Mesendoderm (in vitro differentiated cells): ENCODE measurements around the gene GJD4.

Source experiments
- DNase-seq: peaks from one replicate; pipeline ENCODE4 v3.0.0; 2013
- H2AK5ac ChIP-seq: 2 replicates; pipeline ENCODE4 v1.6.1; 2013; ENCODE audit warnings: low read length, inconsistent platforms
- H2BK120ac ChIP-seq: 2 replicates; pipeline ENCODE4 v1.6.1; 2013; ENCODE audit warnings: low read depth, mild to moderate bottlenecking, low read length, moderate library complexity, mixed read lengths
- H2BK15ac ChIP-seq: replicated peaks from 2 replicates; pipeline ENCODE4 v1.6.1; 2013; ENCODE audit warnings: low read depth, mild to moderate bottlenecking, moderate library complexity
- H2BK5ac ChIP-seq: 2 replicates; pipeline ENCODE4 v1.6.1; 2013; ENCODE audit warnings: low read length, inconsistent platforms
- H3K18ac ChIP-seq: 2 replicates; pipeline ENCODE4 v1.6.1; 2013; ENCODE audit warnings: mild to moderate bottlenecking, low read length, mixed read lengths
- H3K23ac ChIP-seq: one replicate; pipeline ENCODE4 v1.6.1; 2013; ENCODE audit warnings: low read length
- H3K27ac ChIP-seq: 2 replicates; pipeline ENCODE4 v1.5.1; 2013; ENCODE audit warnings: low read depth, mild to moderate bottlenecking, inconsistent platforms, low read length, moderate library complexity
- H3K27me3 ChIP-seq: 2 replicates; pipeline ENCODE4 v1.6.1; 2013; ENCODE audit warnings: low read length, control low read depth, mild to moderate bottlenecking, inconsistent platforms; ENCODE audit not compliant: insufficient read depth, poor library complexity
- H3K36me3 ChIP-seq: 2 replicates; pipeline ENCODE4 v1.6.1; 2013; ENCODE audit warnings: low read length, inconsistent platforms; ENCODE audit not compliant: control insufficient read depth, insufficient read depth
- H3K4ac ChIP-seq: one replicate; pipeline ENCODE4 v1.6.1; 2013; ENCODE audit warnings: low read depth, mild to moderate bottlenecking, low read length, moderate library complexity
- H3K4me1 ChIP-seq: 2 replicates; pipeline ENCODE4 v1.6.1; 2013; ENCODE audit warnings: low read depth, low read length, inconsistent platforms; ENCODE audit not compliant: control insufficient read depth
- H3K4me2 ChIP-seq: 2 replicates; pipeline ENCODE4 v1.6.1; 2013; ENCODE audit warnings: low read length
- H3K4me3 ChIP-seq: 2 replicates; pipeline ENCODE4 v1.5.1; 2013; ENCODE audit warnings: mild to moderate bottlenecking, low read length
- H3K56ac ChIP-seq: one replicate; pipeline ENCODE4 v1.6.1; 2013; ENCODE audit warnings: low read length
- H3K79me1 ChIP-seq: 2 replicates; pipeline ENCODE4 v1.6.1; 2013; ENCODE audit warnings: low read length, inconsistent platforms
- H3K79me2 ChIP-seq: 2 replicates; pipeline ENCODE4 v1.6.1; 2013; ENCODE audit warnings: mild to moderate bottlenecking, low read length; ENCODE audit not compliant: control insufficient read depth, insufficient read depth
- H3K9ac ChIP-seq: 2 replicates; pipeline ENCODE4 v1.6.1; 2013; ENCODE audit warnings: low read length, inconsistent platforms
- H4K5ac ChIP-seq: one replicate; pipeline ENCODE4 v1.6.1; 2013; ENCODE audit warnings: low read length
- H4K8ac ChIP-seq: one replicate; pipeline ENCODE4 v1.6.1; 2013; ENCODE audit warnings: low read depth, mild to moderate bottlenecking, control low read depth, low read length, moderate library complexity
- WGBS: extraction: QIAGEN DNeasy Blood & Tissue Kit; methylation state at CpG from one replicate; pipeline ENCODE4 v1.1.7; 2013; ENCODE audit warnings: low lambda C conversion rate, missing lambda C conversion rate; ENCODE audit not compliant: insufficient coverage; ENCODE audit errors: extremely low coverage; 5-methylcytosine and 5-hydroxymethylcytosine counted together

Gene GJD4

GRCh38 chr10:35562427-35562826 is 42.7 kb upstream of the GJD4 start:
- Histone ChIP-seq H3K23ac (no peak overlapping the region), H3K4ac (no peak overlapping the region), H4K8ac (no peak overlapping the region), H3K27me3 (no peaks in the 10 kb centered on the region), H2BK120ac (no peak overlapping the region), H3K4me3 (no peak overlapping the region), H3K4me2 (no peak overlapping the region), H3K9ac (no peak overlapping the region), H3K79me1 (no peaks in the 10 kb centered on the region), H3K36me3 (peaks cover 2% of the 10 kb centered on the region), H3K79me2 (no peaks in the 10 kb centered on the region), H2AK5ac (no peak overlapping the region), H3K27ac (no peak overlapping the region), H3K18ac (no peak overlapping the region), H2BK5ac (no peak overlapping the region), H2BK15ac (no peak overlapping the region), H3K56ac (no peak overlapping the region), H4K5ac (no peak overlapping the region), H3K4me1 (no peaks in the 10 kb centered on the region)
- WGBS, result no CpG with 5 or more reads among the region's 1 CpG
- DNase-seq, result no peak

GRCh38 chr10:35563261-35563891 is 41.8 kb upstream of the GJD4 start:
- peak; percentile 78 for DNase-seq
- Histone ChIP-seq H2BK120ac (no peak overlapping the region), H3K27ac (no peak overlapping the region), H3K27me3 (no peaks in the 10 kb centered on the region), H3K4me1 (no peaks in the 10 kb centered on the region), H3K4me3 (no peak overlapping the region), H3K36me3 (peaks cover 2% of the 10 kb centered on the region), H4K5ac (no peak overlapping the region), H3K18ac (no peak overlapping the region), H3K4me2 (no peak overlapping the region), H2AK5ac (no peak overlapping the region), H3K79me2 (no peaks in the 10 kb centered on the region), H4K8ac (no peak overlapping the region), H3K4ac (no peak overlapping the region), H2BK15ac (no peak overlapping the region), H3K23ac (no peak overlapping the region), H2BK5ac (no peak overlapping the region), H3K56ac (no peak overlapping the region), H3K9ac (no peak overlapping the region), H3K79me1 (no peaks in the 10 kb centered on the region)
- no CpG with 5 or more reads among the region's 13 CpGs for WGBS

- DNase-seq, result no peak
Observed at GRCh38 chr10:35564341-35564968, 40.7 kb upstream of the GJD4 start.

GRCh38 chr10:35565602-35566081 is 39.5 kb upstream of the GJD4 start:
- Histone ChIP-seq H3K27me3 (no peaks in the 10 kb centered on the region), H3K4me1 (no peaks in the 10 kb centered on the region), H3K23ac (no peak overlapping the region), H3K9ac (no peak overlapping the region), H3K79me1 (no peaks in the 10 kb centered on the region), H3K79me2 (no peaks in the 10 kb centered on the region), H3K27ac (no peak overlapping the region), H3K36me3 (peaks cover 2% of the 10 kb centered on the region), H3K4me2 (no peak overlapping the region), H2BK120ac (no peak overlapping the region), H3K56ac (peak overlapping the region; percentile 25), H4K8ac (no peak overlapping the region), H2BK5ac (no peak overlapping the region), H2AK5ac (no peak overlapping the region), H3K4ac (no peak overlapping the region), H4K5ac (no peak overlapping the region), H3K18ac (no peak overlapping the region), H3K4me3 (no peak overlapping the region), H2BK15ac (no peak overlapping the region)
- WGBS, result no CpG with 5 or more reads among the region's 8 CpGs
- no peak for DNase-seq

More at GRCh38 chr10:35564341-35564968, 40.7 kb upstream of the GJD4 start:
- Histone ChIP-seq H4K8ac (no peak overlapping the region), H3K4ac (no peak overlapping the region), H3K79me2 (no peaks in the 10 kb centered on the region), H3K56ac (no peak overlapping the region), H2BK5ac (no peak overlapping the region), H3K18ac (no peak overlapping the region), H3K27ac (no peak overlapping the region), H3K4me1 (no peaks in the 10 kb centered on the region), H4K5ac (no peak overlapping the region), H3K4me3 (no peak overlapping the region), H2BK15ac (no peak overlapping the region), H2AK5ac (no peak overlapping the region), H3K4me2 (no peak overlapping the region), H2BK120ac (no peak overlapping the region), H3K36me3 (peaks cover 2% of the 10 kb centered on the region), H3K23ac (no peak overlapping the region), H3K79me1 (no peaks in the 10 kb centered on the region), H3K9ac (no peak overlapping the region), H3K27me3 (no peaks in the 10 kb centered on the region)
- WGBS, result no CpG with 5 or more reads among the region's 6 CpGs

GRCh38 chr10:35567951-35568350 is 37.2 kb upstream of the GJD4 start:
- no peak overlapping the region for H3K23ac ChIP-seq
- no peak overlapping the region for H2AK5ac ChIP-seq
- no peak overlapping the region for H3K56ac ChIP-seq
- no peak overlapping the region for H2BK120ac ChIP-seq
- no peak overlapping the region for H3K4me2 ChIP-seq
- H3K9ac ChIP-seq, result no peak overlapping the region
- no peaks in the 10 kb centered on the region for H3K27me3 ChIP-seq
- H3K4ac ChIP-seq, result no peak overlapping the region
- no peak overlapping the region for H4K8ac ChIP-seq
- no CpG with 5 or more reads among the region's 6 CpGs for WGBS
- no peak overlapping the region for H2BK15ac ChIP-seq
- no peaks in the 10 kb centered on the region for H3K79me1 ChIP-seq
- no peak overlapping the region for H3K27ac ChIP-seq
- H3K36me3 ChIP-seq, result peaks cover 2% of the 10 kb centered on the region
- no peaks in the 10 kb centered on the region for H3K79me2 ChIP-seq
- H3K18ac ChIP-seq, result no peak overlapping the region
- H4K5ac ChIP-seq, result no peak overlapping the region
- H2BK5ac ChIP-seq, result no peak overlapping the region
- no peaks in the 10 kb centered on the region for H3K4me1 ChIP-seq
- DNase-seq, result no peak
- H3K4me3 ChIP-seq, result no peak overlapping the region
